Activated CD4-positive, alpha-beta T cell treated with anti-CD3 and anti-CD28 coated beads, Interleukin-2, amount 10 ng/mL, durations not matched to agents 24 days and 14 days (primary cell): ENCODE results near the gene BCOR. TPM values are rescaled to one million over a fixed set of nuclear protein-coding genes. Genes with fewer than 3 reads are reported as not detected.

Experiments
- DNase-seq: peaks from one replicate; pipeline ENCODE4 v3.0.0; 2022
- H3K27ac Mint-ChIP-seq: one replicate; pipeline ENCODE4 v1.8.0; 2022; ENCODE audit warnings: mild to moderate bottlenecking, mixed read lengths
- H3K27me3 Mint-ChIP-seq: one replicate; pipeline ENCODE4 v1.8.0; 2022; ENCODE audit warnings: mixed read lengths
- H3K36me3 Mint-ChIP-seq: one replicate; pipeline ENCODE4 v1.8.0; 2022; ENCODE audit warnings: low read depth, mild to moderate bottlenecking, mixed read lengths
- H3K4me1 Mint-ChIP-seq: one replicate; pipeline ENCODE4 v1.8.0; 2021; ENCODE audit warnings: mixed read lengths
- H3K4me3 Mint-ChIP-seq: one replicate; pipeline ENCODE4 v1.8.0; 2022; ENCODE audit warnings: mild to moderate bottlenecking, moderate library complexity, mixed read lengths
- H3K9me3 Mint-ChIP-seq: one replicate; pipeline ENCODE4 v1.8.0; 2021; ENCODE audit warnings: mixed read lengths
- intact Hi-C: fragments of 100-400 bp; cut with micrococcal nuclease; formaldehyde crosslinking; loops from one replicate; pipeline ENCODE4 v1.15.1; 2023
- total RNA-seq: library from RNA; stranded (reverse); gene quantifications from 2 replicates; pipeline ENCODE4 v1.2.3, GENCODE V29; 2022

Gene BCOR
- total RNA-seq, 1 donor from 2014 or later: 64.5 TPM

GRCh38 chrX:40130207-40130606 is 32.4 kb upstream of the BCOR start:
- DNase-seq: no peak
- no peaks in the 10 kb centered on the region for H3K9me3 Mint-ChIP-seq
- intact Hi-C loops: no loop called here

GRCh38 chrX:40127052-40127451 is 29.3 kb upstream of the BCOR start:
- no peak overlapping the region for H3K4me3 Mint-ChIP-seq
- peak; percentile 75 for DNase-seq
- H3K9me3 Mint-ChIP-seq: no peaks in the 10 kb centered on the region
- H3K27ac Mint-ChIP-seq: peak overlapping the region; percentile 84
- no peaks in the 10 kb centered on the region for H3K27me3 Mint-ChIP-seq
- peaks cover 6% of the 10 kb centered on the region for H3K4me1 Mint-ChIP-seq
- H3K36me3 Mint-ChIP-seq: peaks cover 2% of the 10 kb centered on the region
- intact Hi-C loops: no loop called here

More at GRCh38 chrX:40130207-40130606, 32.4 kb upstream of the BCOR start:
- Mint-ChIP-seq H3K27me3 (no peaks in the 10 kb centered on the region), H3K4me1 (peaks cover 6% of the 10 kb centered on the region), H3K27ac (no peak overlapping the region), H3K36me3 (peaks cover 2% of the 10 kb centered on the region), H3K4me3 (no peak overlapping the region)

- Mint-ChIP-seq H3K36me3 (peaks cover 2% of the 10 kb centered on the region), H3K9me3 (no peaks in the 10 kb centered on the region), H3K4me3 (no peak overlapping the region), H3K27ac (no peak overlapping the region), H3K27me3 (no peaks in the 10 kb centered on the region), H3K4me1 (peaks cover 6% of the 10 kb centered on the region)
- intact Hi-C loops: no loop called here
- no peak for DNase-seq
Measured at GRCh38 chrX:40122487-40122886, 24.7 kb upstream of the BCOR start.

GRCh38 chrX:40121618-40122017 is 23.9 kb upstream of the BCOR start:
- Mint-ChIP-seq H3K4me1 (peaks cover under 1% of the 10 kb centered on the region), H3K9me3 (no peaks in the 10 kb centered on the region), H3K27ac (no peak overlapping the region), H3K36me3 (no peaks in the 10 kb centered on the region), H3K4me3 (no peak overlapping the region), H3K27me3 (no peaks in the 10 kb centered on the region)
- no peak for DNase-seq
- intact Hi-C loops: no loop called here

GRCh38 chrX:40120838-40121580 is 23.3 kb upstream of the BCOR start:
- H3K27ac Mint-ChIP-seq: no peak overlapping the region
- intact Hi-C loops: no loop called here
- no peak for DNase-seq
- H3K27me3 Mint-ChIP-seq: no peaks in the 10 kb centered on the region
- no peaks in the 10 kb centered on the region for H3K36me3 Mint-ChIP-seq
- no peak overlapping the region for H3K4me3 Mint-ChIP-seq
- H3K9me3 Mint-ChIP-seq: no peaks in the 10 kb centered on the region
- no peaks in the 10 kb centered on the region for H3K4me1 Mint-ChIP-seq

- intact Hi-C loops: no loop called here
- no peaks in the 10 kb centered on the region for H3K9me3 Mint-ChIP-seq
- H3K27ac Mint-ChIP-seq: no peak overlapping the region
- H3K36me3 Mint-ChIP-seq: no peaks in the 10 kb centered on the region
- H3K4me3 Mint-ChIP-seq: no peak overlapping the region
- no peaks in the 10 kb centered on the region for H3K27me3 Mint-ChIP-seq
- no peaks in the 10 kb centered on the region for H3K4me1 Mint-ChIP-seq
- DNase-seq: no peak
Measured at GRCh38 chrX:40117715-40118285, 20.0 kb upstream of the BCOR start.

GRCh38 chrX:40116925-40117324 is 19.2 kb upstream of the BCOR start:
- Mint-ChIP-seq H3K4me3 (no peak overlapping the region), H3K4me1 (peaks cover 2% of the 10 kb centered on the region), H3K9me3 (no peaks in the 10 kb centered on the region), H3K27me3 (no peaks in the 10 kb centered on the region), H3K36me3 (no peaks in the 10 kb centered on the region), H3K27ac (no peak overlapping the region)
- no peak for DNase-seq
- intact Hi-C loops: no loop called here

GRCh38 chrX:40112996-40113395 is 15.2 kb upstream of the BCOR start:
- Mint-ChIP-seq H3K4me1 (peaks cover 3% of the 10 kb centered on the region), H3K4me3 (no peak overlapping the region), H3K27me3 (peaks cover 4% of the 10 kb centered on the region), H3K9me3 (no peaks in the 10 kb centered on the region), H3K27ac (no peak overlapping the region), H3K36me3 (no peaks in the 10 kb centered on the region)
- no peak for DNase-seq
- intact Hi-C loops: no loop called here

- peaks cover 4% of the 10 kb centered on the region for H3K27me3 Mint-ChIP-seq
- no peaks in the 10 kb centered on the region for H3K36me3 Mint-ChIP-seq
- H3K4me3 Mint-ChIP-seq: no peak overlapping the region
- H3K4me1 Mint-ChIP-seq: peaks cover 7% of the 10 kb centered on the region
- intact Hi-C loops: no loop called here
- no peak for DNase-seq
- H3K27ac Mint-ChIP-seq: no peak overlapping the region
- H3K9me3 Mint-ChIP-seq: no peaks in the 10 kb centered on the region
Measured at GRCh38 chrX:40111868-40112267, 14.1 kb upstream of the BCOR start.

GRCh38 chrX:40109288-40110008 is 11.7 kb upstream of the BCOR start:
- H3K27me3 Mint-ChIP-seq: peaks cover 4% of the 10 kb centered on the region
- H3K4me1 Mint-ChIP-seq: peaks cover 9% of the 10 kb centered on the region
- intact Hi-C loops: loop anchor here (2.0 to 10.0 kb wide), 3 partner anchors 43 to 535 kb away; partner anchors contain the start of gene CXorf38
- peak overlapping the region; percentile 30 for H3K4me3 Mint-ChIP-seq
- no peaks in the 10 kb centered on the region for H3K36me3 Mint-ChIP-seq
- H3K9me3 Mint-ChIP-seq: no peaks in the 10 kb centered on the region
- no peak overlapping the region for H3K27ac Mint-ChIP-seq
- peak; percentile 60 for DNase-seq

- Mint-ChIP-seq H3K27me3 (peaks cover 4% of the 10 kb centered on the region), H3K4me1 (peaks cover 9% of the 10 kb centered on the region), H3K27ac (no peak overlapping the region), H3K9me3 (no peaks in the 10 kb centered on the region), H3K36me3 (no peaks in the 10 kb centered on the region), H3K4me3 (peak overlapping the region; percentile 61)
- peak; percentile 84 for DNase-seq
- intact Hi-C loops: loop anchor here (2.0 to 10.0 kb wide), 3 partner anchors 44 to 536 kb away; partner anchors contain the start of gene CXorf38
Measured at GRCh38 chrX:40108959-40109287, 11.2 kb upstream of the BCOR start.

GRCh38 chrX:40108162-40108958 is 10.6 kb upstream of the BCOR start:
- H3K27ac Mint-ChIP-seq: no peak overlapping the region
- H3K4me3 Mint-ChIP-seq: peak overlapping the region; percentile 61
- H3K9me3 Mint-ChIP-seq: no peaks in the 10 kb centered on the region
- peaks cover 9% of the 10 kb centered on the region for H3K4me1 Mint-ChIP-seq
- H3K27me3 Mint-ChIP-seq: peaks cover 4% of the 10 kb centered on the region
- DNase-seq: no peak
- no peaks in the 10 kb centered on the region for H3K36me3 Mint-ChIP-seq
- intact Hi-C loops: loop anchor here (2.0 to 10.0 kb wide), 3 partner anchors 44 to 536 kb away; partner anchors contain the start of gene CXorf38

- peak overlapping the region; percentile 85 for H3K27ac Mint-ChIP-seq
- H3K27me3 Mint-ChIP-seq: peaks cover 4% of the 10 kb centered on the region
- H3K4me1 Mint-ChIP-seq: peaks cover 9% of the 10 kb centered on the region
- no peaks in the 10 kb centered on the region for H3K36me3 Mint-ChIP-seq
- intact Hi-C loops: loop anchor here (2.0 to 10.0 kb wide), 4 partner anchors 45 to 537 kb away; partner anchors contain the start of gene CXorf38
- H3K9me3 Mint-ChIP-seq: no peaks in the 10 kb centered on the region
- DNase-seq: peak; percentile 63
- H3K4me3 Mint-ChIP-seq: peak overlapping the region; percentile 82
Measured at GRCh38 chrX:40107291-40108161, 9.8 kb upstream of the BCOR start.
